GM21619 (cell line): ENCODE measurements around the gene FOXO6.
"Not testable (repeated sequence)": the region's sequence is repeated elsewhere in the genome, so short reads cannot be mapped to it uniquely, and the experiment has no call there.

Experiments
- ATAC-seq: cut with Tn5 transposase; IDR thresholded peaks from one replicate; pipeline ENCODE4 v1.9.1; 2021; ENCODE audit not compliant: unreplicated experiment

Gene FOXO6

GRCh38 chr1:41328780-41329640, 32.2 kb upstream of the FOXO6 start:
- ATAC-seq: no peak

- ATAC-seq: no peak
Observed at GRCh38 chr1:41329662-41330587, 31.3 kb upstream of the FOXO6 start.

GRCh38 chr1:41330588-41331545, 30.4 kb upstream of the FOXO6 start:
- no peak for ATAC-seq

GRCh38 chr1:41331546-41331917, 29.7 kb upstream of the FOXO6 start:
- ATAC-seq: no peak

GRCh38 chr1:41332161-41332560, 29.1 kb upstream of the FOXO6 start:
- ATAC-seq: not testable (repeated sequence)

GRCh38 chr1:41333146-41333784, 28.0 kb upstream of the FOXO6 start:
- ATAC-seq: no peak

- no peak for ATAC-seq
Observed at GRCh38 chr1:41338820-41339219, 22.4 kb upstream of the FOXO6 start.

- no peak for ATAC-seq
Observed at GRCh38 chr1:41340655-41341364, 20.4 kb upstream of the FOXO6 start.

- ATAC-seq: no peak
Observed at GRCh38 chr1:41341365-41341683, 19.9 kb upstream of the FOXO6 start.

- no peak for ATAC-seq
Observed at GRCh38 chr1:41341772-41342562, 19.3 kb upstream of the FOXO6 start.

- no peak for ATAC-seq
Observed at GRCh38 chr1:41342774-41343355, 18.4 kb upstream of the FOXO6 start.

GRCh38 chr1:41343790-41344699, 17.2 kb upstream of the FOXO6 start:
- no peak for ATAC-seq

GRCh38 chr1:41344708-41345159, 16.5 kb upstream of the FOXO6 start:
- ATAC-seq: no peak

GRCh38 chr1:41345434-41346075, 15.7 kb upstream of the FOXO6 start:
- no peak for ATAC-seq

GRCh38 chr1:41347276-41347675, 14.0 kb upstream of the FOXO6 start:
- no peak for ATAC-seq

- no peak for ATAC-seq
Observed at GRCh38 chr1:41348394-41348793, 12.8 kb upstream of the FOXO6 start.
